ENCODE measurements around the gene PSMA7.

DNA sequence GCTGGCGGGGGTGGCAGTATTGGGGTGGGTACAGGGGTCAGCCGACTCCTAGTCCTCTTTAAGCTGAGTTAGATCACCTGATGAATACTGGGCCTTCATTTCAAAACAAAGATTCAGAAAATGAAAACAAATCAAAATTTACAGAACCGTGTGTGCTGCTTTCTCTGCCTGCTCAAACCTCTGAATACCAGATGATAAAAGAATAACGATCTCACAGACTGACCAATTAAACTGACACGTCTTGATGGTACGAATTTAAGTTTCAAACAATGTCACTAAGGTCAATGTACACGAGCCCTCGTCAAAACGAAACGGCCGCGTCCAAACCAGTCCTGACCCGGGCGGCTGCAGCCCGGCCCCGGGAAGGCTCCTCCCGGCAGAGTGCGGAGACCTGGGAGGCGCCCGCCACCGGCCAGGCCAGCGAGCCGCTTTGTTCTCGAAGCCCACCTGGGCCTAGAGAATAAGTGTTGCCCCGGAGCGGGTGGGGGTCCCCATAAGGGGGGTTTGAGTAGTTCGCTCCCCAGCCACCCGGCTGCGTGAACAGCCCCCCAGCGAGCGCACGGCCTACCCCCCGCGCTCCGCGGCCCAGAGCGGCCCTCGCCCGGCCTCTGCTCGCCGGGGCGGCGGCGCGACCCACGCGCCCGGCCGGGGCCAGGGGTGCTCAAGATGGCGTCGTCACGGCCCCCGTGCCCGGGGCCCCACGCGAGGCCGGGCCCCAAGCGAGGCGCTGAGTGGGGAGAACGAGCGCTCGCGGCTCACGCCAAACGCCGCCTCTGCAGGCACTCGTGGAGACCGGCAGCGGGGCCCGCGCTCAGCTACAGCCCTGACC lies 728 bp downstream of the PSMA7 start:
- TF ChIP-seq, protein P1, sequence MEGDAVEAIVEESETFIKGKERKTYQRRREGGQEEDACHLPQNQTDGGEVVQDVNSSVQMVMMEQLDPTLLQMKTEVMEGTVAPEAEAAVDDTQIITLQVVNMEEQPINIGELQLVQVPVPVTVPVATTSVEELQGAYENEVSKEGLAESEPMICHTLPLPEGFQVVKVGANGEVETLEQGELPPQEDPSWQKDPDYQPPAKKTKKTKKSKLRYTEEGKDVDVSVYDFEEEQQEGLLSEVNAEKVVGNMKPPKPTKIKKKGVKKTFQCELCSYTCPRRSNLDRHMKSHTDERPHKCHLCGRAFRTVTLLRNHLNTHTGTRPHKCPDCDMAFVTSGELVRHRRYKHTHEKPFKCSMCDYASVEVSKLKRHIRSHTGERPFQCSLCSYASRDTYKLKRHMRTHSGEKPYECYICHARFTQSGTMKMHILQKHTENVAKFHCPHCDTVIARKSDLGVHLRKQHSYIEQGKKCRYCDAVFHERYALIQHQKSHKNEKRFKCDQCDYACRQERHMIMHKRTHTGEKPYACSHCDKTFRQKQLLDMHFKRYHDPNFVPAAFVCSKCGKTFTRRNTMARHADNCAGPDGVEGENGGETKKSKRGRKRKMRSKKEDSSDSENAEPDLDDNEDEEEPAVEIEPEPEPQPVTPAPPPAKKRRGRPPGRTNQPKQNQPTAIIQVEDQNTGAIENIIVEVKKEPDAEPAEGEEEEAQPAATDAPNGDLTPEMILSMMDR (IDR thresholded peaks at IDR 0.05 in 4 of 5, conservative IDR thresholded peaks at IDR 0.05 in 1 of 5), result peak in 1 of 5 experiments; percentile 9
- no peak for TF ChIP-seq POLR2A (IDR thresholded peaks at IDR 0.05)

Data from gastrocnemius medialis (tissue), 4 donors.